HepG2 (cell line): ENCODE data around the gene ICE2. TPM values are rescaled to one million over a fixed set of nuclear protein-coding genes. Genes with fewer than 3 reads are reported as not detected.
A peak's percentile ranks its signal among the peaks of the same experiment; 100 is the strongest.

Experiments used
- ARID4A ChIP-seq: sonication (generic); formaldehyde crosslinking; IDR thresholded peaks from 2 replicates; pipeline ENCODE4 v1.5.0; 2020; ENCODE audit warnings: mild to moderate bottlenecking, missing genetic modification reagents, borderline replicate concordance
- CSRNP1 ChIP-seq: sonication (generic); formaldehyde crosslinking; IDR thresholded peaks from 2 replicates; pipeline ENCODE4 v1.8.1; 2023; ENCODE audit warnings: mild to moderate bottlenecking, missing genetic modification reagents
- FIP1L1 ChIP-seq: fragments of 200-400 bp; formaldehyde crosslinking; IDR thresholded peaks from 2 replicates; pipeline ENCODE4 v1.6.1; 2018; ENCODE audit warnings: low read depth, mild to moderate bottlenecking, low read length, moderate library complexity, borderline replicate concordance; ENCODE audit not compliant: insufficient read depth
- FLYWCH1 ChIP-seq: sonication (generic); formaldehyde crosslinking; IDR thresholded peaks from 2 replicates; pipeline ENCODE4 v1.8.1; 2023; ENCODE audit warnings: mild to moderate bottlenecking, missing genetic modification reagents
- FOXO1 ChIP-seq: sonication (generic); formaldehyde crosslinking; IDR thresholded peaks from 2 replicates; pipeline ENCODE4 v1.4.0; 2020; ENCODE audit warnings: missing genetic modification reagents
- HOXD1 ChIP-seq: sonication (generic); formaldehyde crosslinking; IDR thresholded peaks from 2 replicates; pipeline ENCODE4 v1.5.0; 2020; ENCODE audit warnings: missing genetic modification reagents
- MAX ChIP-seq: IDR thresholded peaks from 2 replicates; pipeline ENCODE4 v1.6.1; 2012; ENCODE audit warnings: inconsistent platforms
- MTERF4 ChIP-seq: sonication (generic); formaldehyde crosslinking; IDR thresholded peaks from 2 replicates; pipeline ENCODE4 v1.8.0; 2023; ENCODE audit warnings: mild to moderate bottlenecking, missing genetic modification reagents
- NFYC ChIP-seq: IDR thresholded peaks from 2 replicates; pipeline ENCODE4 v1.6.1; 2016; ENCODE audit warnings: missing genetic modification reagents, missing compliant biosample characterization
- TMF1 ChIP-seq: sonication (generic); formaldehyde crosslinking; IDR thresholded peaks from 2 replicates; pipeline ENCODE4 v1.8.1; 2022; ENCODE audit warnings: low read depth, missing genetic modification reagents
- UBTF ChIP-seq: sonication (generic); formaldehyde crosslinking; IDR thresholded peaks from 2 replicates; pipeline ENCODE4 v1.4.0; 2020; ENCODE audit warnings: mild to moderate bottlenecking, missing genetic modification reagents
- ZBTB7B ChIP-seq: sonication (generic); formaldehyde crosslinking; IDR thresholded peaks from 2 replicates; pipeline ENCODE4 v1.4.0; 2020; ENCODE audit warnings: missing genetic modification reagents
- ZNF136 ChIP-seq: sonication (generic); formaldehyde crosslinking; IDR thresholded peaks from 2 replicates; pipeline ENCODE4 v1.8.1; 2022; ENCODE audit warnings: low read depth, mild to moderate bottlenecking, moderate library complexity, missing genetic modification reagents
- ZNF333 ChIP-seq: sonication (generic); formaldehyde crosslinking; IDR thresholded peaks from 2 replicates; pipeline ENCODE4 v1.4.0; 2020; ENCODE audit warnings: mild to moderate bottlenecking, missing genetic modification reagents, borderline replicate concordance
- ZNF800 ChIP-seq: sonication (generic); formaldehyde crosslinking; IDR thresholded peaks from 2 replicates; pipeline ENCODE4 v1.4.0; 2020; ENCODE audit warnings: missing genetic modification reagents
- ZSCAN25 ChIP-seq: sonication (generic); formaldehyde crosslinking; IDR thresholded peaks from 2 replicates; pipeline ENCODE4 v1.8.0; 2022; ENCODE audit warnings: mild to moderate bottlenecking, missing genetic modification reagents
- polyA plus RNA-seq, 8 experiments: library from polyadenylated mRNA; depleted of rRNA in 3 of 8; stranded (reverse) in 7 of 8; unstranded in 1 of 8; fragments of >200 nt; fragmentation: Illumina TruSeq in 4 of 8; extraction: Trizol in 4 of 8; gene quantifications; 2 replicates each; pipeline versions ENCODE4 v1.2.1 to v1.2.3, GENCODE V29; 2011 to 2016; ENCODE audit warnings: low read depth in 4 of 8, missing spikeins in 1 of 8, mixed read lengths in 1 of 8; ENCODE audit not compliant: insufficient read depth in 1 of 8
- total RNA-seq, 5 experiments: library from RNA; depleted of rRNA; stranded (reverse); fragments of >200 nt; fragmentation: Illumina TruSeq; extraction: Trizol; gene quantifications; 2 replicates each; pipeline ENCODE4 v1.2.3, GENCODE V29; 2016; ENCODE audit warnings: low read depth in 1 of 5

The ICE2 gene
- total and polyA plus RNA-seq, 2 of the 13 experiments (the other 11 are each of a cell fraction or from before 2014, with no cell fraction given): 24.8 to 26.4 TPM

GRCh38 chr15:60478566-60479360 is at the start of gene ICE2 (continued):
- TF ChIP-seq UBTF (CRISPR knock-in tag) (peak; percentile 88), MTERF4 (CRISPR knock-in tag) (peak; percentile 87; the same call in 1 of the 2 replicates), FLYWCH1 (CRISPR knock-in tag) (0 out of 2 replicates have a peak, but pooled peaks have one; percentile 38), NFYC (peak; percentile 36; the same call in 1 of the 2 replicates), ZSCAN25 (CRISPR knock-in tag) (peak; percentile 72), CSRNP1 (peak; percentile 67; the same call in 1 of the 2 replicates), HOXD1 (CRISPR knock-in tag) (peak; percentile 59; the same call in 1 of the 2 replicates), TMF1 (CRISPR knock-in tag) (no peak), ZNF333 (CRISPR knock-in tag) (peak; percentile 84; the same call in 1 of the 2 replicates), ZBTB7B (0 out of 2 replicates have a peak, but pooled peaks have one; percentile 32), ARID4A (CRISPR knock-in tag) (peak; percentile 90), FIP1L1 (peak; percentile 88; the same call in 1 of the 2 replicates), ZNF136 (CRISPR knock-in tag) (peak; percentile 83; the same call in 1 of the 2 replicates), ZNF800 (CRISPR knock-in tag) (0 out of 2 replicates have a peak, but pooled peaks have one; percentile 69), MAX (peak; percentile 92), FOXO1 (CRISPR knock-in tag) (peak; percentile 64)
